ENCODE results near the gene HOXD11.

HOXD11 gene

GRCh38 chr2:176081837-176082524 lies 25.1 kb upstream of the HOXD11 start:
- no peak for DNase-seq (ENCODE audit: low spot score)

GRCh38 chr2:176082525-176082823 lies 24.6 kb upstream of the HOXD11 start:
- no peak for DNase-seq (ENCODE audit: low spot score)

GRCh38 chr2:176082824-176083751 lies 24.0 kb upstream of the HOXD11 start:
- no peak for DNase-seq (ENCODE audit: low spot score)

DNA sequence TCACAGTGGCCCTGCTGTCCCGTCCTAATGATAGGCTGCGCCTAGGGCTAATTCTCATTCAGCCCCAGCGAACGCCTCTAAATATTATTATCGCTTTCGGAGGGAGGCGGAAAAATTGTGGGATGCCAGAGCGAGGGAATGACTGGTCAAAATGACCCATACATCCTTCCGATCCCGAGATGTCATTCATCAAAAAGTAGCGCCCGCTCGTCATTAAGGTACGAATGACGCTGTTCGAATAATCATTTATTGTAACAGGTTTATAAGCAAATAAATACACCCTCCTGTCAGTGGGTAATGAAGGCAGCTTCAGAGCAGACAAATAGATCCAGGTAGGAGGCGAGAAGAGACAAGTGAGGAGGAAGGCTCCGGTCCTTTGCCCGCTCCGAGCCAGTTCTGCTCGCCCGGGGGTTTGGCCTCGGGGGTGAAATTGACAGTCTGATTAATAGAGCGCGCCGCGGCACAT lies 23.3 kb upstream of the HOXD11 start, which contains the start of gene EVX2:
Gene EVX2, minus strand, starts transcription at position 167 of the 466 bp plus-strand sequence. CDS start 186 bp downstream, outside the sequence.
- DNase-seq (ENCODE audit: low spot score) = no peak

DNA sequence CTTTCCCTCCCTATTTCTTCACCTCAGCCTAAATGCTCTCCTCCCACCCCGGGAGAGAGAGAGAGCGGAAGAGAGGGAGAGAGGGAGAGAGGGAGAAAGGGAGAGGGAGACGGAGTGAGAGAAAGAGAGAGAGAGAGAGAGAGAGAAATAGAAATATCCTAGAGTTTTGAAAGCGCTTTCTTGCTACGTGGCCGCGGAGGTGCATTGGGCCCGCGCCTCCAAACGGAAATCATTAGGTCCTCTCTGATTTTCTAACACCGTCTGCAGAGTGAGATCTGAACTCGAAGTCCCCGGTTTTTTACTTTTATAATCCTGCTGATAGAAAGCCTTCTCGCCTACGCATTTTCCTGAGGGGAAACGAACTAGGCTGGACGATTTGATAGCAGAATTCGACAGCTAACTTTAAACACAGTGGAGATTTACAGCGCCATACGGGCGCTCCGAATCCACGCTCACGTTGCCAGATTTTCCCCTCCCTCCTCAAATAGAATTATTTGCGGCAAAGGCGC lies 22.4 kb upstream of the HOXD11 start:
- DNase-seq (ENCODE audit: low spot score) = no peak

- no peak for DNase-seq (ENCODE audit: low spot score)
These were observed 21.8 kb upstream of the HOXD11 start for GRCh38 chr2:176085120-176085788.

DNA sequence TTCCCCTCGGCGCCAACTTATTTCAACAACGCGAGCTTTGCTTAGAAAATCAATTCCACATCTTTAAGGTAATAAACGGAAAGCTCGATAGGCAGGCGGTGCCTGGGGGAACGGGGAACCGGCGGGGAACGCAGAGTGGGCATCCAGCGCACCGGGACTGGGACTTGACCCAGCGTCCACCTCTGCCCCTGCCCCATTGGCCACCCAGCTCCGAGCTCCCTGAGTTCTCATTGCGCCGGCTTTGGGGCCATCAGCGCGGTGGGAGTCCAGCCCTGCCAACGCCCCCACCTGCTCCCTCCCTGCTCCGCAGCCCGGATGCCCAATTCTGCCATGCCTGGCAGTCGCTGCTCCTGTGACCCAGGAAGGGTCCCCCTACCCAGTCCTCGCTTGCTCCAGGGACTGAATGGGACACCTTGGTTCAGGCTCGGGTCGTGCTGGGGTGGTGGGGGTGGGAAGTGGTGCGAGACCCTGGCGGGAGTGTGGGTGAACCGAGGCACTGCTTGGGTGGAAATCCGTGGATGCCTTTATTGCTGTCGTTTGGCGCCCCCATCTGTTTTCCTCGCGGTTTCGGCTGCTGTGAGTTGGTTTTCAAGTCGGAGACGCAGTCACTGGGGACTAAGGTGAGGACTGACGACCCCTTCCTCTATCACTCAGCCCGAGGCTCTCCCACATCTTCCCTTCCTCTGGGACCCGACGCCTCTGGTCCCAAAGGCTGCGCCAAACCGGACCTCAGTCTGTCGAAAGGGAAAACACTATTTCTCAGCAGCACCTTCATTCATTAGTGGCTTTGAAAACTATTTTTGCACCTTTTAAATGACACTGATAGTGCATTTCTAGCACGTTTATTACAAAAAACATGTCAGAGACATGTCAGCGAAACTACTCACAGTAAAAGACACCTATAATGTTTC lies 21.0 kb upstream of the HOXD11 start:
- DNase-seq (ENCODE audit: low spot score) = no peak

- no peak for DNase-seq (ENCODE audit: low spot score)
These were observed 19.6 kb upstream of the HOXD11 start for GRCh38 chr2:176087330-176088047.

- no peak for DNase-seq (ENCODE audit: low spot score)
These were observed 18.8 kb upstream of the HOXD11 start for GRCh38 chr2:176088048-176088936.

DNA sequence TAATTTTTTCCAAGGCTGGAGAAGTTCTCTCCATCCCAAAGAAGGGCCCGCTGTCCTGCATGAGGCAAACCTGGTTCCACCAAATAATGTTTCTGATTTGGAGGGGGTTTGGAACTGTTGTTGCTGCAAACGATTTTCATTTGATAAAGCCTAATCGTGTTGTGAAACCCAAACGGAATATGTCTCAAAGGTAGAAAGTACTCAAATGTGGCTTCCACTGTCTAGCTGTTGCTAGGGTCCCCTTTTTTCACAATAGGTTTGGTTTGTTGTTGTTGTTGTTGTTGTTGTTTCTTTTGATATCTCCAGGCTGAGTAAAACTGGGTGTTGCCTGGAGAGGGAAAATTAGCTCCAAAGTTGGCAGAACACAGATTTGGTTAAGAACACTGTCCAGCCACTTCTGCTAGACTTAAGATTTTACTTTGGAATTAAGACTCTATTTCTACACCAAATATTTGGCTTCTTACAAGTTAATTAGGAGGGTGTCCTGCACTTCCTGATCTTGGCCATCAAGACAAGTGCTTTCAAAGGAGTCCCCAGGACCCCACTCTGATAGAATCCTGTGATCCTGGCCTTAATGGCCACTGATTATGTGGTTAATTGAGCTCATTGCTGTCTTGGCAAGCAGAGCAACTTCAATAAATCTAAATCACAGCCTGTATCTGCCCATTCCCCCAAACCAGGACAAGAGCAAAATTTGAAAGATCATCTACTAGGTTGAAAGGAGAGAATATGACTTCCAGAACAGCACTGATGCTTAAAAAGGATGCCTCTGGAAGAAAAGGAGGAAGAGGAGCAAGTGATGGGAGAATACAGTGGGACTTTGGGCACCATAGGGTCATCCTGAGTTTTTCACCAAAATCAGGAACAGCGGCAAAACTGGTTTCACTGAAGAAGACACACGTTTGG lies 17.9 kb upstream of the HOXD11 start:
- no peak for DNase-seq (ENCODE audit: low spot score)

GRCh38 chr2:176089843-176090395 lies 17.2 kb upstream of the HOXD11 start:
- DNase-seq (ENCODE audit: low spot score) = no peak

DNA sequence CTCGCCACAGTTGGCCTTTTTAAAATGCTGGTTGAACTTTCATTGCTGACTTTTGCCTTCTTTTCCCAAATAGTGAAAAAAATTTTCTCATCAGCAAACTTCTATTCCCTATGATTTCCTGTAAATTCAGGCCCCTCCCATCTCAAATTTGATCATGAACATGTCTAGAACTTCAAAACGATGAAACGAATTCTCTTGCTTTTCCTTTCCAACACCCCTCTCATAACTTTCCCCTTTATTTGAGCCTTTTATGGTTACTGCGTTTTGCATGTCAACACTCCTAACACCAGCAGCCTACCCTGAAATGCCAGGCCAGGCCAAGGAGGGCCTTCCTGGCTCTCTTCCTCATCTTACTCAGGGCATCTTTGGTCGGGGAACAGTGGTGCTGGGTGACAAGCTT lies 16.2 kb upstream of the HOXD11 start:
- no peak for DNase-seq (ENCODE audit: low spot score)

DNA sequence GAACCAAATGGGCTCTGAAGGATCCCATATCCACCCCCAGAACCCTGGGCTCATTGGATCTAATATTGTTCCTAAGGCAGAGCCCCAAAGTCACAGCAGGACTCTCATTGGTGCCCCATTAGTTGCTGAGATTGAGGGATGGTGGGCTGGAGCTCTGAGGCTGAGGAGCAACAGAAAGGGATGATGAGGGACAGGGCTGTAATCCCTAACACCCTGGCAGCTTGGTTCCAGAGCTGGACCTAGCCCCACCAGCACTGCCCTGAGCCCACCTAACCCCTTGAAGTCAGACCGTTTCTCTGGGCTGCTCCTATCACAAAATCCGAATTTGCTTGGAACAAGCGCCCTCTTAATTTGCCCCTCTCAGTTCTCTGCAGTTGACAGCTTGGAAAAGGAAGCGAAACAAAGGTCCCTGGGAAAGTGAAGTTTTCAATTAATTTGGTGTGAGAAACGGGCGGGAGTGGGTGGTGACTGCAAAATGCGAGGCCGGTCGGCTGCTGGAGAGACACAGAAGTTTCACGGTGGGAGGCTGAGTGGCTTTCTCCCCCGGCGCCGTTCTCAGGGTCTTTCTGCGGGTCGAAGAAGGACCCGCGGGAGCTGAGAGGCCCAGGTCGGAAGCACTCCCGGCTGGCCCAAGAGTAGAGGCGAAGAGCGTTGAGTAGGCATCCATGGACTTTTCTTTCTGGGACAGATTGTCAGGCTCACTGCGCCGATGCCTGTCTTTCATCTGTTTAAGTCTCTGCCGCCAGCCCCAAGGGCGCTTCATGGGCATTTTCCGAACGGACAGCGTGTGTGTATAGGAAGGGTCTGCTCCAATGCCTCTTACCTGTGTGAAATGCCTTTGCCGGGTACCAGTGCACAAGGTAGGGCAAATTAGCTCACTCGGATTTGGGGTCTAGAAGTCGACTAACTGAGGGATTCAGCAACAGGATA lies 15.5 kb upstream of the HOXD11 start:
- DNase-seq (ENCODE audit: low spot score) = no peak

DNA sequence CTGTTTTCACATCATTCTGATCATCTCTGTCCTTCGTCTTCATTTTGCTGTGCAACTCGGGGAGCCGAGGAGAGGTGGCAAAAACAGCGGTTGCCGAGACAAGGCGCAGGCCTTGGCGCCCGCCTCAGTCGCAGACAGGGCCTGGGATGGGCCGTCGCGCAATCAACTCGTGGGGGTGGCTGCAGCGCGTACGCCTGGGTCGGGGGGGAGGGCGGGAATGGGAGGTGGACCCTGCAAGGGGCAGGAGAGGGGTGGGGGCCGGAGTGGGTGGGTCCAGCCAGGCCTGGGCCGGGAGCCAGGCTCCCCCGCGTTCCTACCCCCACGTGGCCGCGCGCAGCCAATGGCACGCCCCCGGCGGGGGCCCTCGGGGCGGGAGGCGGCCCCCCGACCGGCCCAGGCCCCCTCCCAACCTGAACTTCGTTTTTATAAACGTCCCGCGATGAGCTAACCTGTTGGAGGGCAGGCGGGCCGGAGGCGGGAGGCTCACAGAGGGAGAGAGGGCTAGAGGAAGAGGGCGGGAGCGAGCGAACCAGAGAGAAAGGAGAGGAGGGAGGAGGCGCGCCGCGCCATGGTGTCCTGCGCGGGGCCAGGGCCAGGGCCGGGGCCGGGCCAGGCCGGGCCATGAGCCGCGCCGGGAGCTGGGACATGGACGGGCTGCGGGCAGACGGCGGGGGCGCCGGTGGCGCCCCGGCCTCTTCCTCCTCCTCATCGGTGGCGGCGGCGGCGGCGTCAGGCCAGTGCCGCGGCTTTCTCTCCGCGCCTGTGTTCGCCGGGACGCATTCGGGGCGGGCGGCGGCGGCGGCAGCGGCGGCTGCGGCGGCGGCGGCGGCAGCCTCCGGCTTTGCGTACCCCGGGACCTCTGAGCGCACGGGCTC lies 14.6 kb upstream of the HOXD11 start, which contains the start of gene HOXD13:
Gene HOXD13, plus strand, starts transcription at position 452 of the 875 bp plus-strand sequence. Its CDS starts 170 bp downstream, at position 622.
- no peak for DNase-seq (ENCODE audit: low spot score)

GRCh38 chr2:176093145-176093897 lies 13.8 kb upstream of the HOXD11 start:
- DNase-seq (ENCODE audit: low spot score) = no peak

Measured in activated CD4-positive, alpha-beta T cell treated with anti-CD3 and anti-CD28 coated beads, Interleukin-2, Interleukin-4, amounts not matched to agents 100 ng/mL and 50 ng/mL, durations not matched to agents 16 hours and 8 hours (primary cell).